Liver (tissue), 3 donors: ENCODE measurements around the gene DPH3.

Experiments
- CTCF ChIP-seq: fragments of 150-350 bp; IDR thresholded peaks from 2 replicates; pipeline ENCODE4 v1.5.1; 2017; ENCODE audit warnings: improper control_type of control experiment, low read depth, low read length; ENCODE audit not compliant: missing input control
- NR2F2 ChIP-seq: IDR thresholded peaks from 2 replicates; pipeline ENCODE4 v1.6.1; 2016; ENCODE audit warnings: antibody characterized with exemption
- donor health status: healthy.
- donor health status: healthy.

GRCh38 chr3:16260046-16260445 lies 4.7 kb downstream of the DPH3 start:
- no peak for TF ChIP-seq CTCF
- no peak for TF ChIP-seq NR2F2
